ENCODE results near the gene FGFR2.

FGFR2 gene

GRCh38 chr10:121494296-121494695 lies 103.9 kb downstream of the FGFR2 start:
- H3K36me3 ChIP-seq (ENCODE audit: control insufficient read depth, low read depth, low read length) = peaks cover 69% of the 10 kb centered on the region
- H3K9ac ChIP-seq (ENCODE audit: low read length) = no peak overlapping the region
- no peak overlapping the region for H3K27ac ChIP-seq (ENCODE audit: low read length)
- no peaks in the 10 kb centered on the region for H3K9me3 ChIP-seq (ENCODE audit: control insufficient read depth, low read depth, low read length)
- no peaks in the 10 kb centered on the region for H3K27me3 ChIP-seq (ENCODE audit: control insufficient read depth, insufficient read depth, low read length)
- no peaks in the 10 kb centered on the region for H3K4me1 ChIP-seq (ENCODE audit: control insufficient read depth, low read depth, low read length)
- H3K4me3 ChIP-seq (ENCODE audit: low read length) = no peak overlapping the region

GRCh38 chr10:121493521-121493920 lies 104.7 kb downstream of the FGFR2 start:
- Histone ChIP-seq H3K27me3 (ENCODE audit: control insufficient read depth, insufficient read depth, low read length) (no peaks in the 10 kb centered on the region), H3K36me3 (ENCODE audit: control insufficient read depth, low read depth, low read length) (peaks cover 66% of the 10 kb centered on the region), H3K9me3 (ENCODE audit: control insufficient read depth, low read depth, low read length) (no peaks in the 10 kb centered on the region)

GRCh38 chr10:121490871-121491519 lies 107.2 kb downstream of the FGFR2 start:
- no peaks in the 10 kb centered on the region for H3K9me3 ChIP-seq (ENCODE audit: control insufficient read depth, low read depth, low read length)
- H3K4me3 ChIP-seq (ENCODE audit: low read length) = no peak overlapping the region
- no peaks in the 10 kb centered on the region for H3K4me1 ChIP-seq (ENCODE audit: control insufficient read depth, low read depth, low read length)
- H3K36me3 ChIP-seq (ENCODE audit: control insufficient read depth, low read depth, low read length) = peaks cover 70% of the 10 kb centered on the region
- H3K27ac ChIP-seq (ENCODE audit: low read length) = no peak overlapping the region
- no peaks in the 10 kb centered on the region for H3K27me3 ChIP-seq (ENCODE audit: control insufficient read depth, insufficient read depth, low read length)
- no peak overlapping the region for H3K9ac ChIP-seq (ENCODE audit: low read length)

More at GRCh38 chr10:121493521-121493920, 104.7 kb downstream of the FGFR2 start:
- H3K27ac ChIP-seq (ENCODE audit: low read length) = no peak overlapping the region
- no peak overlapping the region for H3K9ac ChIP-seq (ENCODE audit: low read length)
- H3K4me1 ChIP-seq (ENCODE audit: control insufficient read depth, low read depth, low read length) = no peaks in the 10 kb centered on the region
- no peak overlapping the region for H3K4me3 ChIP-seq (ENCODE audit: low read length)

- Histone ChIP-seq H3K4me3 (ENCODE audit: low read length) (no peak overlapping the region), H3K4me1 (ENCODE audit: control insufficient read depth, low read depth, low read length) (no peaks in the 10 kb centered on the region), H3K36me3 (ENCODE audit: control insufficient read depth, low read depth, low read length) (peaks cover 78% of the 10 kb centered on the region), H3K27ac (ENCODE audit: low read length) (no peak overlapping the region), H3K27me3 (ENCODE audit: control insufficient read depth, insufficient read depth, low read length) (no peaks in the 10 kb centered on the region), H3K9me3 (ENCODE audit: control insufficient read depth, low read depth, low read length) (no peaks in the 10 kb centered on the region), H3K9ac (ENCODE audit: low read length) (no peak overlapping the region)
These were observed 112.7 kb downstream of the FGFR2 start for GRCh38 chr10:121485436-121486139.

- Histone ChIP-seq H3K9me3 (ENCODE audit: control insufficient read depth, low read depth, low read length) (no peaks in the 10 kb centered on the region), H3K9ac (ENCODE audit: low read length) (no peak overlapping the region), H3K4me3 (ENCODE audit: low read length) (no peak overlapping the region), H3K36me3 (ENCODE audit: control insufficient read depth, low read depth, low read length) (peaks cover 85% of the 10 kb centered on the region), H3K27ac (ENCODE audit: low read length) (no peak overlapping the region), H3K27me3 (ENCODE audit: control insufficient read depth, insufficient read depth, low read length) (no peaks in the 10 kb centered on the region), H3K4me1 (ENCODE audit: control insufficient read depth, low read depth, low read length) (no peaks in the 10 kb centered on the region)
These were observed 113.4 kb downstream of the FGFR2 start for GRCh38 chr10:121484816-121485215.

GRCh38 chr10:121484401-121484800 lies 113.8 kb downstream of the FGFR2 start:
- H3K4me1 ChIP-seq (ENCODE audit: control insufficient read depth, low read depth, low read length) = no peaks in the 10 kb centered on the region
- no peak overlapping the region for H3K27ac ChIP-seq (ENCODE audit: low read length)
- H3K36me3 ChIP-seq (ENCODE audit: control insufficient read depth, low read depth, low read length) = peaks cover 85% of the 10 kb centered on the region
- H3K4me3 ChIP-seq (ENCODE audit: low read length) = no peak overlapping the region
- no peaks in the 10 kb centered on the region for H3K27me3 ChIP-seq (ENCODE audit: control insufficient read depth, insufficient read depth, low read length)
- no peaks in the 10 kb centered on the region for H3K9me3 ChIP-seq (ENCODE audit: control insufficient read depth, low read depth, low read length)
- no peak overlapping the region for H3K9ac ChIP-seq (ENCODE audit: low read length)

- H3K27me3 ChIP-seq (ENCODE audit: control insufficient read depth, insufficient read depth, low read length) = no peaks in the 10 kb centered on the region
- no peak overlapping the region for H3K9ac ChIP-seq (ENCODE audit: low read length)
- no peak overlapping the region for H3K27ac ChIP-seq (ENCODE audit: low read length)
- H3K4me3 ChIP-seq (ENCODE audit: low read length) = no peak overlapping the region
- H3K9me3 ChIP-seq (ENCODE audit: control insufficient read depth, low read depth, low read length) = no peaks in the 10 kb centered on the region
- peaks cover 72% of the 10 kb centered on the region for H3K36me3 ChIP-seq (ENCODE audit: control insufficient read depth, low read depth, low read length)
- no peaks in the 10 kb centered on the region for H3K4me1 ChIP-seq (ENCODE audit: control insufficient read depth, low read depth, low read length)
These were observed 117.1 kb downstream of the FGFR2 start for GRCh38 chr10:121481180-121481579.

- peaks cover 46% of the 10 kb centered on the region for H3K36me3 ChIP-seq (ENCODE audit: control insufficient read depth, low read depth, low read length)
- H3K4me1 ChIP-seq (ENCODE audit: control insufficient read depth, low read depth, low read length) = no peaks in the 10 kb centered on the region
- no peak overlapping the region for H3K27ac ChIP-seq (ENCODE audit: low read length)
These were observed 119.7 kb downstream of the FGFR2 start for GRCh38 chr10:121478556-121478955.

GRCh38 chr10:121469797-121470606 lies 128.2 kb downstream of the FGFR2 start:
- H3K9ac ChIP-seq (ENCODE audit: low read length) = no peak overlapping the region
- H3K27me3 ChIP-seq (ENCODE audit: control insufficient read depth, insufficient read depth, low read length) = no peaks in the 10 kb centered on the region
- no peak overlapping the region for H3K4me3 ChIP-seq (ENCODE audit: low read length)
- H3K4me1 ChIP-seq (ENCODE audit: control insufficient read depth, low read depth, low read length) = peaks cover 4% of the 10 kb centered on the region
- H3K36me3 ChIP-seq (ENCODE audit: control insufficient read depth, low read depth, low read length) = no peaks in the 10 kb centered on the region
- no peak overlapping the region for H3K27ac ChIP-seq (ENCODE audit: low read length)
- H3K9me3 ChIP-seq (ENCODE audit: control insufficient read depth, low read depth, low read length) = no peaks in the 10 kb centered on the region

More at GRCh38 chr10:121478556-121478955, 119.7 kb downstream of the FGFR2 start:
- Histone ChIP-seq H3K9me3 (ENCODE audit: control insufficient read depth, low read depth, low read length) (no peaks in the 10 kb centered on the region), H3K9ac (ENCODE audit: low read length) (no peak overlapping the region), H3K27me3 (ENCODE audit: control insufficient read depth, insufficient read depth, low read length) (no peaks in the 10 kb centered on the region), H3K4me3 (ENCODE audit: low read length) (no peak overlapping the region)

- Histone ChIP-seq H3K9ac (ENCODE audit: low read length) (no peak overlapping the region), H3K4me1 (ENCODE audit: control insufficient read depth, low read depth, low read length) (peaks cover 6% of the 10 kb centered on the region), H3K27ac (ENCODE audit: low read length) (no peak overlapping the region), H3K4me3 (ENCODE audit: low read length) (no peak overlapping the region), H3K27me3 (ENCODE audit: control insufficient read depth, insufficient read depth, low read length) (no peaks in the 10 kb centered on the region), H3K9me3 (ENCODE audit: control insufficient read depth, low read depth, low read length) (no peaks in the 10 kb centered on the region), H3K36me3 (ENCODE audit: control insufficient read depth, low read depth, low read length) (no peaks in the 10 kb centered on the region)
These were observed 129.5 kb downstream of the FGFR2 start for GRCh38 chr10:121468726-121469125.

GRCh38 chr10:121466424-121466823 lies 131.8 kb downstream of the FGFR2 start:
- Histone ChIP-seq H3K4me1 (ENCODE audit: control insufficient read depth, low read depth, low read length) (peaks cover 4% of the 10 kb centered on the region), H3K9me3 (ENCODE audit: control insufficient read depth, low read depth, low read length) (no peaks in the 10 kb centered on the region), H3K4me3 (ENCODE audit: low read length) (no peak overlapping the region), H3K27ac (ENCODE audit: low read length) (no peak overlapping the region), H3K27me3 (ENCODE audit: control insufficient read depth, insufficient read depth, low read length) (no peaks in the 10 kb centered on the region), H3K36me3 (ENCODE audit: control insufficient read depth, low read depth, low read length) (no peaks in the 10 kb centered on the region), H3K9ac (ENCODE audit: low read length) (no peak overlapping the region)
